T47D (cell line): ENCODE measurements around the gene POFUT1.
"Not testable (repeated sequence)": the region's sequence is repeated elsewhere in the genome, so short reads cannot be mapped to it uniquely, and the experiment has no call there.

Experiments
- DNase-seq, 2 experiments: peaks; one replicate each; pipeline versions ENCODE4 v3.0.0 to v3.0.0-alpha.2; 2011 to 2012; ENCODE audit warnings: low read depth in 1 of 2, low spot score in 1 of 2
- JUND ChIP-seq: IDR thresholded peaks from 2 replicates; pipeline ENCODE4 v1.6.1; 2012; ENCODE audit warnings: low read depth
- in situ Hi-C: cut with HindIII; loops from 2 replicates; pipeline ENCODE4 v1.10.0; 2016; ENCODE audit warnings: low sequenced_read_pairs, low pct_unique_long_range_greater_than_20kb

The POFUT1 gene

GRCh38 chr20:32192698-32193097, 15.0 kb upstream of the POFUT1 start:
- DNase-seq = no peak
- no peak for TF ChIP-seq JUND
- in situ Hi-C loops = no loop called here

GRCh38 chr20:32193336-32193735, 14.3 kb upstream of the POFUT1 start:
- in situ Hi-C loops = not testable (repeated sequence)

GRCh38 chr20:32193996-32194395, 13.7 kb upstream of the POFUT1 start:
- TF ChIP-seq JUND = no peak
- in situ Hi-C loops = no loop called here
- no peak for DNase-seq

More at GRCh38 chr20:32193336-32193735, 14.3 kb upstream of the POFUT1 start:
- DNase-seq = not testable (repeated sequence)

GRCh38 chr20:32195581-32195980, 12.1 kb upstream of the POFUT1 start:
- DNase-seq = no peak
- TF ChIP-seq JUND = no peak
- in situ Hi-C loops = no loop called here

- in situ Hi-C loops, DNase-seq: not testable (repeated sequence)
These were observed 11.1 kb upstream of the POFUT1 start for GRCh38 chr20:32196613-32197012.

- in situ Hi-C loops, DNase-seq: not testable (repeated sequence)
These were observed 10.5 kb upstream of the POFUT1 start for GRCh38 chr20:32197136-32197535.

GRCh38 chr20:32199006-32199405, 8.7 kb upstream of the POFUT1 start:
- no peak for DNase-seq
- TF ChIP-seq JUND = no peak
- in situ Hi-C loops = no loop called here

- no peak for TF ChIP-seq JUND
- in situ Hi-C loops = no loop called here
- DNase-seq = no peak
These were observed 6.2 kb upstream of the POFUT1 start for GRCh38 chr20:32201296-32201976.

- DNase-seq = no peak
- TF ChIP-seq JUND = no peak
- in situ Hi-C loops = no loop called here
These were observed 5.7 kb upstream of the POFUT1 start for GRCh38 chr20:32201977-32202363.

GRCh38 chr20:32203356-32204204, 4.1 kb upstream of the POFUT1 start:
- in situ Hi-C loops = no loop called here
- DNase-seq = peak; percentile 74 to 82
- no peak for TF ChIP-seq JUND

- TF ChIP-seq JUND = no peak; the same call in 1 of the 2 replicates
- peak; percentile 72 to 79 for DNase-seq
- in situ Hi-C loops = no loop called here
These were observed 3.2 kb upstream of the POFUT1 start for GRCh38 chr20:32204205-32205109.

- no peak for DNase-seq
- in situ Hi-C loops = no loop called here
- TF ChIP-seq JUND = no peak
These were observed 2.4 kb upstream of the POFUT1 start for GRCh38 chr20:32205110-32205842.
